Endothelial cell of umbilical vein (primary cell): ENCODE data around the gene PPP1R3F. TPM values are rescaled to one million over a fixed set of nuclear protein-coding genes. Genes with fewer than 3 reads are reported as not detected.

Source experiments
- BruUV-seq: library from RNA; stranded (reverse); fragments of 400-500 nt; replicated peaks from 2 replicates; lab custom pipeline; 2021; lab: Mats Ljungman, UMichigan
- CTCF ChIA-PET: fragments of 300-600, 350-600 bp; sonication (Branson Sonifier 250); formaldehyde crosslinking; loops from one replicate; lab custom pipeline; 2021; ENCODE audit warnings: antibody characterized with exemption, inconsistent platforms; lab: Charles Lee
- POLR2A ChIA-PET: fragments of 300-600, 350-600 bp; sonication (Branson Sonifier 250); formaldehyde crosslinking; loops from one replicate; lab custom pipeline; 2021; ENCODE audit warnings: antibody characterized with exemption, inconsistent platforms; lab: Charles Lee
- DNase-seq: peaks from one replicate; pipeline ENCODE4 v3.0.0-alpha.2; 2011; ENCODE audit warnings: low read depth, low spot score
- FAIRE-seq: peaks from 2 replicates; lab custom pipeline; 2011; peaks lifted over from hg19 to GRCh38; lab: Jason Lieb, UNC
- H2AFZ ChIP-seq: 2 replicates; pipeline ENCODE4 v1.6.0; 2012; ENCODE audit warnings: low read depth, low read length, control low read depth, inconsistent platforms
- H3K27ac ChIP-seq: 2 replicates; pipeline ENCODE4 v1.5.1; 2011; ENCODE audit warnings: low read depth, mild to moderate bottlenecking, control low read depth, low read length, moderate library complexity; ENCODE audit not compliant: insufficient read depth
- H3K27me3 ChIP-seq, 2 experiments: 2 replicates each; pipeline versions ENCODE4 v1.6.0 to v1.6.1; 2011; ENCODE audit warnings: low read length in 2 of 2, mixed read lengths in 1 of 2; ENCODE audit not compliant: control insufficient read depth in 2 of 2, insufficient read depth in 2 of 2
- H3K36me3 ChIP-seq, 2 experiments: 2 replicates in 1 of 2; 3 replicates in 1 of 2; pipeline ENCODE4 v1.5.1; 2011; ENCODE audit warnings: low read length in 2 of 2, mild to moderate bottlenecking in 1 of 2, moderate library complexity in 1 of 2; ENCODE audit not compliant: control insufficient read depth in 2 of 2, insufficient read depth in 2 of 2; ENCODE audit errors: extremely low read depth in 1 of 2
- H3K4me1 ChIP-seq: 3 replicates; pipeline ENCODE4 v1.5.1; 2011; ENCODE audit warnings: mild to moderate bottlenecking, low read length; ENCODE audit not compliant: control insufficient read depth, insufficient read depth; ENCODE audit errors: extremely low read depth
- H3K4me2 ChIP-seq: 2 replicates; pipeline ENCODE4 v1.6.1; 2011; ENCODE audit warnings: low read length, control low read depth, mixed read lengths; ENCODE audit not compliant: insufficient read depth
- H3K4me3 ChIP-seq, 3 experiments: fragments of 200-600 bp in 1 of 3; sonication (generic), shearing (Covaris generic) in 1 of 3; replicated peaks in 1 of 3; 2 replicates each; pipeline ENCODE4 v1.5.1; 2011 to 2016; ENCODE audit warnings: control low read depth in 3 of 3, low read length in 3 of 3, mild to moderate bottlenecking in 2 of 3, inconsistent platforms in 1 of 3, low read depth in 1 of 3, moderate library complexity in 1 of 3; ENCODE audit not compliant: insufficient read depth in 1 of 3
- H3K79me2 ChIP-seq: 2 replicates; pipeline ENCODE4 v1.6.0; 2012; ENCODE audit warnings: low read length, inconsistent platforms; ENCODE audit not compliant: control insufficient read depth, insufficient read depth
- H3K9ac ChIP-seq: replicated peaks from 2 replicates; pipeline ENCODE3; 2011; ENCODE audit warnings: low read length, control low read depth; ENCODE audit not compliant: insufficient read depth; ENCODE audit errors: extremely low read depth
- H3K9me1 ChIP-seq: replicated peaks from 3 replicates; pipeline ENCODE4 v1.6.0; 2011; ENCODE audit warnings: mild to moderate bottlenecking, low read length; ENCODE audit not compliant: control insufficient read depth, insufficient read depth; ENCODE audit errors: extremely low read depth
- H3K9me3 ChIP-seq: replicated peaks from 2 replicates; pipeline ENCODE4 v1.5.1; 2012; ENCODE audit warnings: low read length, inconsistent platforms; ENCODE audit not compliant: control insufficient read depth, insufficient read depth
- H4K20me1 ChIP-seq: replicated peaks from 2 replicates; pipeline ENCODE3; 2011; ENCODE audit warnings: mild to moderate bottlenecking, low read length; ENCODE audit not compliant: control insufficient read depth, insufficient read depth; ENCODE audit errors: extremely low read depth
- EZH2 ChIP-seq: IDR thresholded peaks from 2 replicates; pipeline ENCODE4 v1.6.1; 2012; ENCODE audit warnings: borderline replicate concordance, low read depth, mild to moderate bottlenecking, moderate library complexity, low read length, inconsistent platforms; ENCODE audit not compliant: severe bottlenecking
- FOS ChIP-seq: IDR thresholded peaks from 2 replicates; pipeline ENCODE4 v1.6.1; 2011; ENCODE audit warnings: mild to moderate bottlenecking, low read length, moderate library complexity, borderline replicate concordance; ENCODE audit not compliant: insufficient read depth
- GATA2 ChIP-seq: IDR thresholded peaks from 2 replicates; pipeline ENCODE4 v1.7.0; 2011; ENCODE audit warnings: low read depth, mild to moderate bottlenecking, moderate library complexity, mixed read lengths, low read length; ENCODE audit not compliant: insufficient read length, insufficient read depth
- JUN ChIP-seq: IDR thresholded peaks from 2 replicates; pipeline ENCODE4 v1.6.1; 2011; ENCODE audit warnings: borderline replicate concordance, low read depth; ENCODE audit not compliant: insufficient read length, insufficient read depth
- MYC ChIP-seq: IDR thresholded peaks from one replicate; pipeline ENCODE4 v1.6.1; 2011; ENCODE audit warnings: mild to moderate bottlenecking, low read depth, low read length
- POLR2A ChIP-seq: IDR thresholded peaks from 2 replicates; pipeline ENCODE4 v1.6.1; 2012; ENCODE audit warnings: low read depth, mild to moderate bottlenecking, control low read depth, low read length
- POLR2AphosphoS5 ChIP-seq: IDR thresholded peaks from 2 replicates; pipeline ENCODE4 v1.6.1; 2012; ENCODE audit warnings: low read depth, mild to moderate bottlenecking, control low read depth, low read length, moderate library complexity; ENCODE audit not compliant: insufficient read depth
- dilution Hi-C: fragments of 300-500 bp; cut with MboI; formaldehyde crosslinking; loops from one replicate; pipeline ENCODE4 v1.15.0; 2019; ENCODE audit warnings: low sequenced_read_pairs; ENCODE audit not compliant: extremely low pct_ligation_motif_present
- intact Hi-C: fragments of 100-400 bp; cut with micrococcal nuclease; formaldehyde crosslinking; loops from one replicate; pipeline ENCODE4 v1.10.0; 2022
- polyA plus RNA-seq, 4 experiments: library from polyadenylated mRNA; depleted of rRNA in 3 of 4; stranded (reverse) in 3 of 4; unstranded in 1 of 4; fragments of >200 nt; gene quantifications; 2 replicates each; pipeline versions ENCODE4 v1.2.1 to v1.2.3, GENCODE V29; 2011 to 2012; ENCODE audit warnings: missing spikeins in 1 of 4
- total RNA-seq: library from RNA; stranded (reverse); gene quantifications from 2 replicates; pipeline ENCODE4 v1.2.3, GENCODE V29; 2021
- TF ChIP-seq, protein P1 (sequence below), 2 donors: IDR thresholded peaks; 1 replicate in 1 of 2; 2 replicates in 1 of 2; pipeline ENCODE4 v1.5.1; 2011; ENCODE audit warnings: low read length in 2 of 2, mild to moderate bottlenecking in 2 of 2, moderate library complexity in 2 of 2, control low read depth in 1 of 2, inconsistent platforms in 1 of 2, low read depth in 1 of 2; ENCODE audit not compliant: insufficient read depth in 1 of 2; ENCODE audit errors: extremely low read depth in 1 of 2
- TF ChIP-seq, protein P2 (sequence below): IDR thresholded peaks from 2 replicates; pipeline ENCODE4 v1.6.1; 2011; ENCODE audit not compliant: insufficient read depth, insufficient read length

PPP1R3F gene
- total and polyA plus RNA-seq, 2 donors (not counting 3 experiments of a cell fraction or from before 2014, with no cell fraction given) = 1.5 to 2.5 TPM

DNA sequence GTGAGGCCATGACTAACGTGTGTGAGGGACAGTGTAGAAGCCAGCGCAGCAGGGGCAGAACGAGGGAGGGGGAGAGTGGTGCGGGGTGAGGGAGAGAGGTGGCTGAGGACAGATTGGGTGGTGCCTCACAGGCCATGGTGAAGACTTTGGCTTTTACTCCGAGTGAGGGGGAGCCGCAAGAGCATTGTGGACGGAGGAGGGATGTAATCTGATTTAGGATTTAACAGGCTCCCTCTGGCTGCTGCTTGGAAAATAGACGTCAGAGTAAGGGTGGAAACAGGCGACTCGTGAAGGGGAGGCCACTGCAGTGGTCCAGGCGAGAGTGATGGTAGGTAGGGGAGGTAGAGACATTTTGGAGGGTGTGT is 13.0 kb downstream of the PPP1R3F start:
- DNase-seq (no peak), FAIRE-seq (no peak)
- Histone ChIP-seq H3K27ac (no peak overlapping the region), H3K9me3 (no peaks in the 10 kb centered on the region), H2AFZ (no peak overlapping the region), H3K4me2 (no peak overlapping the region), H3K27me3 (no peaks in the 10 kb centered on the region), H3K4me3 (no peak overlapping the region), H4K20me1 (no peaks in the 10 kb centered on the region), H3K9me1 (no peaks in the 10 kb centered on the region), H3K36me3 (no peaks in the 10 kb centered on the region), H3K4me1 (no peaks in the 10 kb centered on the region), H3K79me2 (no peaks in the 10 kb centered on the region), H3K9ac (no peak overlapping the region)
- intact Hi-C loops = no loop called here
- dilution Hi-C loops = no loop called here
- CTCF ChIA-PET = no interaction called here
- BruUV-seq = no TSS peak
- POLR2A ChIA-PET = no interaction called here
- TF ChIP-seq, protein P1, sequence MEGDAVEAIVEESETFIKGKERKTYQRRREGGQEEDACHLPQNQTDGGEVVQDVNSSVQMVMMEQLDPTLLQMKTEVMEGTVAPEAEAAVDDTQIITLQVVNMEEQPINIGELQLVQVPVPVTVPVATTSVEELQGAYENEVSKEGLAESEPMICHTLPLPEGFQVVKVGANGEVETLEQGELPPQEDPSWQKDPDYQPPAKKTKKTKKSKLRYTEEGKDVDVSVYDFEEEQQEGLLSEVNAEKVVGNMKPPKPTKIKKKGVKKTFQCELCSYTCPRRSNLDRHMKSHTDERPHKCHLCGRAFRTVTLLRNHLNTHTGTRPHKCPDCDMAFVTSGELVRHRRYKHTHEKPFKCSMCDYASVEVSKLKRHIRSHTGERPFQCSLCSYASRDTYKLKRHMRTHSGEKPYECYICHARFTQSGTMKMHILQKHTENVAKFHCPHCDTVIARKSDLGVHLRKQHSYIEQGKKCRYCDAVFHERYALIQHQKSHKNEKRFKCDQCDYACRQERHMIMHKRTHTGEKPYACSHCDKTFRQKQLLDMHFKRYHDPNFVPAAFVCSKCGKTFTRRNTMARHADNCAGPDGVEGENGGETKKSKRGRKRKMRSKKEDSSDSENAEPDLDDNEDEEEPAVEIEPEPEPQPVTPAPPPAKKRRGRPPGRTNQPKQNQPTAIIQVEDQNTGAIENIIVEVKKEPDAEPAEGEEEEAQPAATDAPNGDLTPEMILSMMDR (IDR thresholded peaks at IDR 0.05; ENCODE audit: extremely low read depth in 1 of 2, insufficient read depth in 1 of 2, low read depth in 1 of 2, low read length in 2 of 2) = peak in 1 of 2 donors; percentile 4
- no peak for TF ChIP-seq JUN

DNA sequence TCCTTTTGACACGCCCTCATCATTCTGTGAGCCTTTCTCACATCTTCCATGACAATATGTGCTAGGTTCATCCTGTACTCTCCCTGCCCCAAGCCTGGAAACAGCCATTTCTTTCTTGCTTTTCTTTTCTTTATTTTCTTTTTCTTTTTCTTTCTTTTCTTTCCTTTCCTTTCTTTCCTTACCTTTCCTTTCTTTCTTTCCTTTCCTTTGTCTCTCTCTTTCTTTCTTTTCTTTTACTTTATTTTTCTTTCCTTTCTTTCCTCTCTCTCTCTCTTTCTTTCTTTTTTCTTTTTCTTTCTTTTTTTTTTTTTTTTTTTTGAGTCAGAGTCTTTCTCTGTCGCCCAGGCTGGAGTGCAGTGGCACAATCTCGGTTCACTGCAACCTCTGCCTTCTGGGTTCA is 14.6 kb downstream of the PPP1R3F start:
- H2AFZ ChIP-seq = no peak overlapping the region
- no peak for DNase-seq
- H3K27me3 ChIP-seq = no peaks in the 10 kb centered on the region
- CTCF ChIA-PET = no interaction called here
- H3K9me3 ChIP-seq = no peaks in the 10 kb centered on the region
- no TSS peak for BruUV-seq
- H3K4me2 ChIP-seq = no peak overlapping the region
- H3K4me1 ChIP-seq = no peaks in the 10 kb centered on the region
- no peaks in the 10 kb centered on the region for H3K36me3 ChIP-seq
- no peaks in the 10 kb centered on the region for H3K79me2 ChIP-seq
- dilution Hi-C loops = no loop called here
- H3K4me3 ChIP-seq = no peak overlapping the region
- TF ChIP-seq, protein P2, sequence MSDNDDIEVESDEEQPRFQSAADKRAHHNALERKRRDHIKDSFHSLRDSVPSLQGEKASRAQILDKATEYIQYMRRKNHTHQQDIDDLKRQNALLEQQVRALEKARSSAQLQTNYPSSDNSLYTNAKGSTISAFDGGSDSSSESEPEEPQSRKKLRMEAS = no peak
- TF ChIP-seq, protein P1 (IDR thresholded peaks at IDR 0.05; ENCODE audit: extremely low read depth in 1 of 2, insufficient read depth in 1 of 2, low read depth in 1 of 2, low read length in 2 of 2) = no peak
- TF ChIP-seq EZH2 (no peak), MYC (no peak), JUN (no peak), POLR2A (no peak), FOS (no peak), GATA2 (no peak), POLR2AphosphoS5 (no peak)
- POLR2A ChIA-PET = no interaction called here
- intact Hi-C loops = no loop called here
- no peak for FAIRE-seq
- H3K9me1 ChIP-seq = no peaks in the 10 kb centered on the region
- H3K9ac ChIP-seq = no peak overlapping the region
- no peak overlapping the region for H3K27ac ChIP-seq
- no peaks in the 10 kb centered on the region for H4K20me1 ChIP-seq
